DMS79 treated with DMSO at 0.1 percent for 48 hours (cell line): ENCODE results near the gene PRM3.

Source experiments
- DNase-seq: peaks from one replicate; lab custom pipeline; 2025; lab: John Stamatoyannopoulos, UW

Gene PRM3

DNA sequence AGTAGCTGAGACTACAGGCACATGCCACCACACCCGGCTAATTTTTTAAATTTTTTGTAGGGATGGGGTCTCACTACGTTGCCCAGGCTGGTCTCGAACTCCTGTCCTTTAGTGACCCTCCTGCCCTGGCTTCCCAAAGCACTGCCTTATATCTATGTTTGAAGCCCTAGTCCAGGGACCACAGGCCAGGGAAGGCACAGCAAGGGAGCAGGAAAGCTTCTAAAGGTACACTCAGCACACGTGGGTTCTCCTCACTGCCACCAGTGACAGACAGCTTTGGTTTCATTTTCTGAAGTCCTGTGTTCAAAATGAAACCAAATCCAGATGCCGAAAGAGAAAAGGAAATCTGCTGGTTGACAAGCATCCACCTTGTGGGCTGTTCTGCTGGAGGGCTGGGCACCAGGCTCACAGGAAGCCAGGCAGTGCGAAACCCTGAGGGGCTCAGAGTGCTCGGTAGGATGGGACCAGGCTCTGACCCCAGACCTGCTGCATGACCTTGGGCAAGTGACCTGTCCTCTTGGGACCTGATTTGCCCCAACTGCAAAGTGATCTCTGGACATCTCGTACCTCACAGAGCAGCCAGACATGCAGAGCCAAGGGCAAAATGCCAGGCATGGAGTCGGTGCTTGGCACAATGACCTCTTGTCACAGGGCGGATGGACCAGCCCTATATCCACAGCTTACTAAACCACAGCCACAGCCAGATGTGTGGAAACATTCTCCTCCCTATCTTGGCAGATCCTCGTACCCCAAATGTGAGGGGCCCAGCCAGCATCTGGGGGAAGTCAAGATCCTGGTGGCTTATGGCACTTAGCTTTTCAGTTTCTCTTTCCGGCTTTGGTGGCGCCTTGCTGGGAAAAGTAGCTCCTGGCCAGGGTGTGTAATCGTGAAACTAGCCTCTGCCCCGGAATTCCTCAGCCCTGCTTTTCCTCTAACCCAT lies 14.6 kb downstream of the PRM3 start:
- no peak for DNase-seq

GRCh38 chr16:11257131-11257938 lies 16.1 kb downstream of the PRM3 start:
- DNase-seq = peak; percentile 81

DNA sequence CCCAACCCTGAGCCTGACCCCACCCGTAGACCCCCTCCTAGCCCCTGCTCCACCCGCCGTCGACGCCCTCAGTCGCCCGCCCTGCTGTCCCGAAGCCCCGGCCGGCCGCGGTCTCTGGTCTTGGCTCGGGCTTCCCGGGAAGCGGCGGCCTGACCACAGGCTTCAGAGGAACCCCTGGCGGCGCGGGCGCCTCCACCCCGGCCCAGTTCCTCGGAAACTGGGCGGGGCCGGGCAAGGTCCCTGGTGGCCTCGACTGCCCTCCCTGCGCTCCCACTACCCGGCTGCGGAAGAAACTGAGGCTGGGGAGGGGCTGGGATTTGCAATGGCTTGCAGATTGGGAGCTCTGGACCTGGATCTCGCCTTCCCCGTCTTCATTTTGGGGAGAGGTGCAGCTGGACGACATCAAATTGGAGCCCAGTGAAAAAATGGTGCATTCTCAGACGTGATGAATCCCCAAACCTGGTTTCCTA lies 16.7 kb downstream of the PRM3 start:
- DNase-seq = no peak

GRCh38 chr16:11255737-11256660 lies 17.4 kb downstream of the PRM3 start, which contains the start of gene SOCS1:
Gene SOCS1, minus strand, starts transcription at chr16:11256204. Its CDS starts 726 bp downstream, at chr16:11255478.
- DNase-seq = peak; percentile 63

DNA sequence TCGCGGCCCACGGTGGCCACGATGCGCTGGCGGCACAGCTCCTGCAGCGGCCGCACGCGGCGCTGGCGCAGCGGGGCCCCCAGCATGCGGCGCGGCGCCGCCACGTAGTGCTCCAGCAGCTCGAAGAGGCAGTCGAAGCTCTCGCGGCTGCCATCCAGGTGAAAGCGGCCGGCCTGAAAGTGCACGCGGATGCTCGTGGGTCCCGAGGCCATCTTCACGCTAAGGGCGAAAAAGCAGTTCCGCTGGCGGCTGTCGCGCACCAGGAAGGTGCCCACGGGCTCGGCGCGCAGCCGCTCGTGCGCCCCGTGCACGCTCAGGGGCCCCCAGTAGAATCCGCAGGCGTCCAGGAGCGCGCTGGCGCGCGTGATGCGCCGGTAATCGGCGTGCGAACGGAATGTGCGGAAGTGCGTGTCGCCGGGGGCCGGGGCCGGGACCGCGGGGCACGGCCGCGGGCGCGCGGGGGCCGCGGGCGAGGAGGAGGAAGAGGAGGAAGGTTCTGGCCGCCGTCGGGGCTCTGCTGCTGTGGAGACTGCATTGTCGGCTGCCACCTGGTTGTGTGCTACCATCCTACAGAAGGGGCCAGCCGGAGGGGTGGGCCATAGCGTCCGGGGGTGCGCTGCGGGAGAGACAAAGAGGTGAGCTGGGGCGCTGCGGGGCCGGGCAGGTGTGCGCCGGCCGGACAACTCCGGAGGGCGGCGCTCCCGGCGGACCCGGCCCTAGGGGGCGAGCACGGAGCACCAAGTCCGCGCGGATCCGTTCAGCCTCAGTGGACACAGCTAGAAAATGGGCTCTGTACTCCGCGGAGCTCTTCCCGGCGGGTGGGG lies 18.3 kb downstream of the PRM3 start:
- peak; percentile 8 for DNase-seq

DNA sequence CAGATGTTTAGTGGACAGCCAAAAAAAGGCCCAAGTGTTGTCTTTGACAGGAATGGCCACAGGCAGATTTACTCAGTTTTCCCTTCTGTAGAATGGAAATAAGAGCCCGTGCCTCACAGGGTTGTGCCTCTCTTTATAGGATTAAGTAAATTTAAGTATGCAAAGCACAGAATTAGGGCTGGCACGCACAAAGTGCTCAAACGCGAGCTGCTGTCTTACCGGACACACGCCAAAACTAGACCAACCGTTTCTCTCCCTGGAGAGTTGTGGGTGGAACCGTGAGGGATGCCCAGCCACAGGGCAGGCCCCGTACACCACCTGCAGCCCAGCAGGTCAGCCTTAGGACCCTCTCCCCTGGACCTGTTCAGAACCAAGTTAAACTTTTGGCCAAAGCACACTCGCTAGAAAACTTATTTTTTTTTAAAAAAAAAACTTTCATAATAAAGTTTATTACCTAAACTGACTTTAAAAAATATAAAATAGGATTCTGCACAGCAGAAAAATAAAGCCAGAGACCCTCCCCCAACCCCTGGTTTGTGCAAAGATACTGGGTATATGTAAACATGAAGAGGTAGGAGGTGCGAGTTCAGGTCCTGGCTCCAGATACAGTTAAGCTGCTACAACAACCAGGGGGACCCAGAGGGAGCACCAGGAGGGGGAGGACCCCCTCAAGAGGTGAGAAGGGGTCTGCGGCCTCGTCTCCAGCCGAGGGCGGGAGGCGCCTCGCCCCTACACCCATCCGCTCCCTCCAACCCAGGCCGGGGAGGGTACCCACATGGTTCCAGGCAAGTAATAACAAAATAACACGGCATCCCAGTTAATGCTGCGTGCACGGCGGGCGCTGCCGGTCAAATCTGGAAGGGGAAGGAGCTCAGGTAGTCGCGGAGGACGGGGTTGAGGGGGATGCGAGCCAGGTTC lies 19.2 kb downstream of the PRM3 start:
- no peak for DNase-seq

DNA sequence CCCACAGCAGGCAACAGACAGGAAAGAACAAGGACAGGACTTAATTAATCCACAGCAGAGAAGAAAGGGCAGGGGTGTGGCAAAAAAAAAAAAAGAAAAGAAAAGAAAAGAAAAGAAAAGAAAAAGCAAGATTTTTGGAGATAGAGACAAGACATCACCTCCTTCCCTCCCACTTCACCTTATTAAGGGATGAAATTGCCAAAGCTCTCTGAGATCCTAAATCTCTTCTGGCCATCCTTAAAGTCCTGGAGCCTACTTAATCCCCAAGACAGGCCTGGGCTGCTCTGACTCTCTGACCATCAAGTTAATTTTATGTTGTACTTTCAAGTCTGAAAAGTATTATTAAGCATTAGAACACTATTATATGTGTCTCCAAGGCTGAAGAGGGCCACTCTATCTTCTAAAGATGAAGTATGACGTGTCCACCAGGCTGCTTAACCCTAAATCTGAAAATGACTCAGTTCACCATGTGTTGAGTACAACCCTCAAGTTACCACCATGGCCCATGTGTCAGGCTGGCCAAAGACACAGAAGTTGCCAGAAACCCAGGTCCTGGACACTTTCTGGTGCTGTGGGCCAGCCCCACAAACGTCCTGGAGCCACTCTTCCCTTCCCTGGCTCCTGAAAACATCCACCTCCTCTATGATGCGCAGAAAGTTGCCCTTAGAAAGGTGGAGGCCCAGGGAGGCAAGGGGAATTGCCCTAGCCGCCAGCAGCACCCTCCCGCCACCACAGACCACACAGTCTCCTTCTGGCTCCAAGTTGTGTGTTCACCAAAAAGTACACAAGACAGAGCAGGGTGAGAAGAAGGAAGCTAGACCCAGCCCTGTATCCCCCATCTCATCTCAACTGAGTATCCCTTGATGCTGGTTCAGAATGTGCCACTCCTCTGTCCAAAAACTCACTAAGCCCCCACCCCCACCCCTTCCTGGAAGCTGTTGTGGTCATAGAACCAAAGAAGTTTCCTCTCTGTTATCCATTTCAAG lies 20.1 kb downstream of the PRM3 start:
- DNase-seq = no peak

- no peak for DNase-seq
Measured at GRCh38 chr16:11252482-11252931, 20.9 kb downstream of the PRM3 start.

- no peak for DNase-seq
Measured at GRCh38 chr16:11251525-11252481, 21.6 kb downstream of the PRM3 start.

DNA sequence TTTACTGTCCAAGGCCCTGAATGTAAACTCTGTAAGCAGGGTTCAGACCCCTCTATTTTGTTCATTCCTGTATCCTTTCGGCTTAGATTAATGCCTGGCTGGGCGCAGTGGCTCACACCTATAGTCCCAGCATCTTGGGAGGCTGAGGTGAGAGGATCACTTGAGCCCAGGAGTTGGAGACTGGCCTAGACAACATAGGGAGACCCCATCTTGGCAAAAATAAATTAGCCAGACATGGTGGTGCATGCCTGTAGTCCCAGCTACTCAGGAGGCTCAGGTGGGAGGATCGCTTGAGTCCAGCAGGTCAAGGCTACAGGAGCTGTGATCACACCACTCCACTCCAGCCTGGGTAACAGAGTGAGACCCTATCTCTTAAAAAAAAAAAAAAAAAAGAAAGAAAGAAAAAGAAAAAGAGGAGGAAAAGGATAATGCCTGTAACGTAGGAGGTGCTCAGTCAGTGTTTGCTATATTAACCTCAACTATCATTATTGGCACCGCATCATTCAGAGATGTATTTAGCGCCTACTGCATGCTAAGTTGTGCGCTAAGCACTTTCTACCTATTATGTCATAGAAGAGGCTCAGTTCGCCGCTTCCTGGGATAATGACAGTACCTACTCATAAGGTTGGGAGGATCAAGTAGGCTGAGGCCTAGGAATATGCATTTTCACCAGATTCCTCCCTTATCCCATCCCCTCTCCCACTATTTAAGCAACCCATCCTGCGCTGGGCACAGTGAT lies 22.5 kb downstream of the PRM3 start:
- DNase-seq = no peak

- no peak for DNase-seq
Measured at GRCh38 chr16:11250091-11250785, 23.2 kb downstream of the PRM3 start.

DNA sequence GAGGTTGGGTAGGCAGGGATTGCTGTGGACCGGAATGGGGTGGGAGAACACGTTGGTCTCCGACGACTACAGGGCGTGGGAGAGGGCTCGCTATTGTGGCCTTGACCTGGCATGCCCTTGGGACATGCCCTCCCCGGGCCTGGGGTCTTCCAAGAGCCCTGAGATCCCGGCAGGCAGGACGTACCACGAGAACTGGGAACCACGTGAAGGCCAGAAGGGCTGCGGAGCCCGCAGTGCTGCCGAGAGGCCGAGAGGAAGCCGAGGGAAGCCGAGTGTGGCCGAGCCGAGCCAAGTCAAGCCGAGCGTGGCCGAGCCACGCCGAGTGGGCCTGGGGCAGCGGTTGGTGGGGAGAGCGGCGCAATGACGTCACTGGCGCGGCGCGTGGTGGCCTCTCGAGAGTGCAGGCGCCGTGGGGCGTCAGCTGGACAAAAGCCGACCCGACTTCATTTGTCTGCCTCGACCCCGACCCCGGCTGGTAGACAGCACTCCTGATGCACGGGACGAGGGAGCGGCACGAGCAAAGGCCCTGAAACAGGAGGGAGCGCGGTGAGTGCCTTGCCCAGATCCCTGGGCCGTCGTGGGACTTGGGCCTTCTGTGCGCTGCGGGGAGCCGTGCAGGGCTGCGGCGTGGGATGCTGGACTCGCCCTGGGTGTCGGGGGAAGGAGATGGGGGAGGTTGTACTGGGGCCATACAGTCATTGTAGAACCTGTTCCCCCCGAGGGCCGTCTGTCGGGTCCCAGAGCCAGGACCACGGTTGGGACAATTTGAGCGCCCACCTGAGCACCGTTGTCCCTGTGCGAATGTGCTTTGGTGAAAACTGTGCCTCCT lies 24.0 kb downstream of the PRM3 start:
- no peak for DNase-seq

DNA sequence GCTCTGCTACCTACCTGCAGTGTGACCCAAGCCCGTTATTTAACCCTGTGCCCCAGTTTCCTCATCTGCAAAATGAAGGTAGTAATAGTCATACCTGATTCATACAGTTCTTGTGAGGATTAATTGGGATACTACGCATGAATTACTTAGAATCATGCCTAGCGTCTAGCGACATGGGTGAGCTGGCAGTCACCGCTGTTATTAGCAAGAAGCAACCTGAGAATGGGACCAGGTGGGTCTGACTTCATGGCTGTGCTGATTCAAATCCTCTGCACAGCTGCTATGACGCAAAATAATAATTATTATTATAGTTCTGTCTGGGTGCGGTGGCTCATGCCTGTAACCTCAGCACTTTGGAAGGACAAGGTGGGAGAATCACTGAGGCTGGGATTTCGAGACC lies 25.3 kb downstream of the PRM3 start:
- DNase-seq = no peak

DNA sequence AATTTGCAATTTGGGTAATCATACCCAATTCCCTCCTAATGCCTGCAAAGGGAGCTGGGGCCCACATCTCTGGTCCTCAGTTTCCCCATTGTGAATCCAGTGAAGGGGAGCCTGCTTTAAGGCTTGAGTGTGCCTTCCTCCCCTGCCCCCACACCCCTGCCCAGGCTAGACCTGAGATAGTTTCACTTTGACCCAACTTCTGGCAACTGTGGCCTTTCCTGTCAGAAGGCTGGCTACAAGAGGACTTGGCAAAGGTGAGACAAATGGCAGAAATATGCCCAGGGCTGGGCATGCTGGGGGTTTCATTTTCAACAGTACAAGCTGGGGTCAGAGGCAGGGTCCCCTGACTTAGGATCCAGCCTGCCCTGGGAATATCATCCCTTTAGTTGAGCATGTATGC lies 27.4 kb downstream of the PRM3 start:
- no peak for DNase-seq

DNA sequence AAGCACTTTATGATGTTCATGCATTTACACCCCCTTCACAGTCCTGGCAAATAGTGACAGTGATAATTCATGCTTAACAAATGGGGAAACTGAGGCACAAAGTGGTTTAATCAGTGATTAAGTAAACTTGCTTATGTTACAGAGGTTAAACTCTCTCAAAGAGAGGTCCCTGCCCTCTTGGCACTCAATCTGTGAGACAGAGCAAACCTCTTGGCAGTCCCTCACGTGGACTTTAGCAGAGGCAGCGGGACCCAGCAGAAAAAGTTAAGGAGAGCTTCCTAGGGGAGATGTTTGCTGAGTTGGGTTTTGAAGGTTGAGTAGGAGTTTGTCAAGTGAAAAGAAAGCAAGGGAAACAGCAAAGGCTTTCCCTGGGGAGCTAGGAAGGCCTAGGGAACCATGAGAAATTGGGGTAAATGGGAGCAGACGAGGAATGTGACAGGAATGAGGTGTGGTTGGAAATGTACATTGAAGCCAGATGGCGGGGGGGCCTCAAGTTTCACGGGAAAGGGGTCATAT lies 28.1 kb downstream of the PRM3 start:
- DNase-seq = no peak
